HEK293T (cell line): ENCODE data around the gene FAM149B1.

Experiments used
- ELF4 ChIP-seq: fragments of 450-650 bp; IDR thresholded peaks from 2 replicates; pipeline ENCODE4 v1.6.1; 2017; ENCODE audit warnings: antibody characterized with exemption
- FOXA1 ChIP-seq: fragments of 450-650 bp; IDR thresholded peaks from 2 replicates; pipeline ENCODE4 v1.6.1; 2016; ENCODE audit warnings: mild to moderate bottlenecking
- LEF1 ChIP-seq: fragments of 450-650 bp; IDR thresholded peaks from 2 replicates; pipeline ENCODE4 v1.6.1; 2017; ENCODE audit warnings: mild to moderate bottlenecking, borderline replicate concordance

- no peak for TF ChIP-seq LEF1
- no peak for TF ChIP-seq ELF4
- no peak for TF ChIP-seq FOXA1
These were observed 47.8 kb downstream of the FAM149B1 start for GRCh38 chr10:73215749-73216148.
